Stimulated activated CD4-positive, alpha-beta T cell treated with anti-CD3 and anti-CD28 coated beads, Interleukin-1b, Interleukin-23, amount 100 ng/mL, for 4 hours (primary cell): ENCODE measurements around the gene SH3D19.
"Not testable (repeated sequence)": the region's sequence is repeated elsewhere in the genome, so short reads cannot be mapped to it uniquely, and the experiment has no call there.

Source experiments
- DNase-seq, 2 donors: peaks; one replicate each; pipeline ENCODE4 v3.0.0-alpha.2; 2020; ENCODE audit warnings: low read depth in 2 of 2

Gene SH3D19

DNA sequence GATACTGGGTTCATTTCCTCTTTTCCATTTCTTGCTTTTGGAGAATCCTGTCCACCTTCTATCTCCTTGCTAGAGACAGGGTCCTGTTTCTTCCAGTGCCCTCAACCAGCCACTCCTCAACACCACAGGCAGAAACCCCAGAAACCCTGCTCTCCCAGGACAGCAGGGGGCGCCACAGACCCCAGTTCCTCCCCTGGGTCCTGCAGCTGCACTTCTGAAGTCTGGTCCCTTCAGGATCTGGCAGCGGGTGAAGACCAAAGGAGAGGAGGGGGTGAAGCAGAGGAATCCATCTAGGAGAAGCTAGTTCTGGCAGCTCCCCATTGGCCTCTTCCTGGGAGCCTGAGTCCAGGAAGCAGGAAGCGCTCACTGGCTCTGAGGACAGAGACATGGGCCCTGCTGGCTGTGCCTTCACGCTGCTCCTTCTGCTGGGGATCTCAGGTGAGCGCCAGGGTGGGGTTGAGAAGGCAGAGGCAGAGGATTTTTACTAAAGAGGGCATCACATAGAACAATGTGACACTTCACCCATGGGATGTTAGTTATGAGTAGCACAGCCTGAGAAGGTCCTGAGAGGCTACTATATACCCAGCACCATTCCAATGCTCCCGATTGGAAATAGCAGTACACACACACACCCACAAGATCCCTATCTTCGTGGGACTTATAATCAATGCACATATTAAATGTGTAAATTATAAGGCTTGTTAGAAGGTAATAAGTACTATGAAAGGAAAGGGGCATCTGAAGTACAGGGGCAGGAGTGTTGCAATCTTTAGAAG, 48.4 kb downstream of the SH3D19 start, which contains the start of gene PRSS48:
Gene PRSS48 (plus strand): TSS at position 375 of the 776 bp plus-strand sequence. CDS start 12 bp downstream, at position 387.
- peak; percentile 5 to 26 for DNase-seq

DNA sequence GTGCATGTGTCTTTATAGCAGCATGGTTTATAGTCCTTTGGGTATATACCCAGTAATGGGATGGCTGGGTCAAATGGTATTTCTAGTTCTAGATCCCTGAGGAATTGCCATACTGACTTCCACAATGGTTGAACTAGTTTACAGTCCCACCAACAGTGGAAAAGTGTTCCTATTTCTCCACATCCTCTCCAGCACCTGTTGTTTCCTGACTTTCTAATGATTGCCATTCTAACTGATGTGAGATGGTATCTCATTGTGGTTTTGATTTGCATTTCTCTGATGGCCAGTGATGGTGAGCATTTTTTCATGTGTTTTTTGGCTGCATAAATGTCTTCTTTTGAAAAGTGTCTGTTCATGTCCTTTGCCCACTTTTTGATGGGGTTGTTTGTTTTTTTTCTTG, 56.5 kb downstream of the SH3D19 start:
- not testable (repeated sequence) for DNase-seq

DNA sequence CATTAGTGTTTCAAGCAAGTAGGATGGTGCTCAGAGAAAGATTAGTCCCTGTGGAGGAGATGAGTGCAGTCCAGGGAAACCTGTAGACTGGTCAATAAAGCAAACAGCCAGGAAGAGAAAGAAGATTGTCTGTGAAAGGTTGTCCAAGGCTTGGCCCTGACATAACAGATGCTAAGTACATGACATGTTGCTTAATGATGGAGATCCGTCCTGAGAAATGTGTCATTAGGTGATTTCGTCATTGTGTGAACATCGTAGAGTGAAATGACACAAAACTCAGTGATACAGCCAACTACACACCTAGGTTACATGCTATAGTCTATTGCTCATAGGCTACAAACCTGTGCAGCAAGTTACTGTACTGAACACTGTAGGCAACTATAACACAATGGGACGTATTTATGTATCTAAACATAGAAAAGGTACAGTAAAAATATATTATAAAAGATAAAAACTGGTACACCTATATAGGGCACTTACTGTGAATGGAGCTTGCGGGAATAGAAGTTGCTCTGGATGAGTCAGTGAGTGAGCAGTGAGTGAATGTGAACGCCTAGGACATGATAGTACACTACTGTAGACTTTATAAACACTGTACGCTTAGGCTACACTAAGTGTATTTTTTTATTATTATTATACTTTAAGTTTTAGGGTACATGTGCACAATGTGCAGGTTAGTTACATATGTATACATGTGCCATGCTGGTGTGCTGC, 57.4 kb downstream of the SH3D19 start:
- DNase-seq = no peak

DNA sequence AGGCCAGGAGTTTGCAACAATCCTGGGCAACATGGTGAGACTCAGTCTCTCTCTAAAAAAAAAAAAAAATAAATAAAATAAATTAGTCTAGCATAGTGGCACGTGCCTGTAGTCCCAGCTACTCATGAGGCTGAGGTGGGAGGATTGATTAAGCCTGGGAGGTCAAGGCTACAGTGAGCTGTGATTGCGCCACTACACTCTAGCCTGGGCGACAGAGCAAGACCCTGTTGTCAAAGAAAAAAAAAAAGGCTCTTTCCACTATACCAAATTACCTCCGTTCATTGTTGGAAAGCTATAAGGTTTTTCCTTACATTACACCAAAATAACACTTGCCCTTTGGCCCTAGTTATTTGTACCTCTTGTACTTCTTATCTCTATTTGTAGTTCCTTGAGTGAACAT, 58.3 kb downstream of the SH3D19 start:
- DNase-seq = no peak

DNA sequence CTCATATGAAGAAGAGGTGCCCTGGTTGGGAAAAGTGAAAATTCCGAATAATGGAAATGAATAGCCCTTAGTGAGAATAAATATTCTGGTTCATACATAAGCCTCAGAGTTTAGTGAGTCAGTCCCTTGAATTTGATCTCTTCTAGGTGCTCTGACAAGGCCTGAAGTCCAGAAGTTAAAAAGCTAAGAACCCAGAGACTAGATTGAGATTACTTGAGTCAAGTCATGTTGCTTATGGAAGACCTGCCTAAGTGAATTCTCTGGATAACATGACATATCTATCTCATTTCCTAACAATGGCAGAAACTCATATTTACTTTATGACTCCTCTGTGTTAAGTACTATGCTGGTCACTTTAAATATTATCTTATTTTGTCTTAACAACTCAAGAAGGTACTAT, 58.9 kb downstream of the SH3D19 start:
- DNase-seq = no peak

DNA sequence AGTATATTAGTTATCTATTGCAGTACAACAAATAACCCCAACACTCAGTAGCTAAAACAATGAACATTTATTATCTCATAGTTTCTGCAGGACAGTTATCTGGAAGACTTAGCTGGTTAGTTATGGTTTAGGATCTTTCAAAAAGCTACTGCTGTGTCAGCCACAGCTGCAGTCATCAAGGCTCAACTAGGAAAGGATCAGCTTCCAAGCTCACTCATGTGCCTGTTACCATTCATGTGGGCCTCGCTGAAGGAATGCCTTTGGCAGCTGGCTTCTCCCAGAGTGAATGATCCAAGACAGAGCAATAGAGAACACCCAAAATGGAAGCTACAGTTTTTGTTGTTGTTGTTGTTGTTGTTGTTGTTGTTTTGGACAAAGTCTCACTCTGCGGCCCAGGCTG, 62.0 kb downstream of the SH3D19 start:
- no peak for DNase-seq

DNA sequence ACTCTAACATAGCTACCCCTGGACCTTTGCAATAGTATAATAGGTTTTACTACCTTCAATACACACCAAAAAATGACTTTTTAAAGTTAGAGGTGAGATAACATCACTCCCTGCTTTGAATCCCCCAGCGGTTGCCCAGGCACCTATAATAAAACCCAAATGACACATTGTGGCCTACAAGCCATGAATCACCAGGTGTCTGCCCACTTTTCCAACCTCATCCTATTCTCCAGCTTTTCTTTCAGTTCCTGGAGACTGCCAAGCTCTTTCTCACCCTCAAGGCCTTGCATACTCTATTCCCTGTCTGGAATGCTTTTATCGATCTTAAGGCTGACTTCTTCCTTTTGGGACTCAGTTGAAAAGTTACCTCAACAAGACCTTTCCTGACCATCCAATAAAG, 64.9 kb downstream of the SH3D19 start:
- DNase-seq = no peak

DNA sequence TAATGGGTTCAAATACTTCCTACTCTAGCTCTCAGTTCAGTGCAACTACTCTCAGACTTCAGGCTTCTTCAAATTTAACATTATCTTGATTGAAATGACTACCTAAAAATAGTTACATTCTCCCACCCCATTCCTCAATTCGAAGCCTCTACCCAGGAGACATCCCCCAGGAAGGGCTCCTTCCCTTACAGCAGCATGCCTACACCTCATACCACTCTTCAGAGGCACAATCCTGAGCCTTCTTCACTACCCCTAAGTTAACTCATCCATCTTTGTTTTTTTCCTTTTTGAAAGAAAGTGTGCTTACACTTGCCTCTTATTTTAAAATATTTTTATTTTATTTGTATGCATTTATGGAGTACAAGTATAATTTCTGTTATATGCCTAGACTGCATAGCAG, 65.7 kb downstream of the SH3D19 start:
- DNase-seq = no peak

DNA sequence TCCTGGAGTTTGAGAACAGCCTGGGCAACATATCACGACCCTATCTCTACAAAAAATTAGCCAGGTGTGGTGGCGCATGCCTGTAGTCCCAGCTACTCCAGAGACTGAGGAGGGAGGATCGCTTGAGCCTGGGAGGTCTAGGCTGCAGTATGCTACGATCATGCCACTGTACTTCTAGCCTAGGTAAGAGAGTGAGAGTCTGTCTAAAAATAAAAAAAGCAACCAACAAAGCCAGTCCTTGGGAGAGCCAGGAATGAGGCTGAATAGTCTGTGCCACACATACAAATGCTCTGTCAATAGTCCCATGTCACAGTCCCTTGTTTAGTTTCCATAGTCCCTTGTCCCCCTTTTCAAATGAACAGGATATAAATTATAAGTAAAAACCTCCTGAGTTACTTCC, 67.7 kb downstream of the SH3D19 start:
- no peak for DNase-seq

DNA sequence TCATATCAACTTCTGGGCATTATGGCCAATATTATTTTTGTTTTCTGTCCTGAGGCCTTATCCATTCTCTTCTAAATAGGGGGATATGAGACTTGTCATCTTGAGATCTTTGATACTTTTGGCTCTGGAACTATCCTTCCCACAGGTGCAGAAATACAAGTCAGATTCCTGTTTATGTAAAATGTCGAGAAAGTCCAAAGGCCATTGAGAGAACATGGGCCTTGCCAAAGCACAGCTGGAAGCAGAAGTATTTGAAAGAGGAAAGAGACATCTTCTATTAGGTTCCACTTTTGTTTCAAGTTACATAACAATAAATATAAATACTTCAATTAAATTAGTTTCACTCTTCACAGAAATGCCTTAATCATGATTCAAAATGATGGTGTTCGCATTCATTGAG, 69.3 kb downstream of the SH3D19 start:
- DNase-seq = no peak

DNA sequence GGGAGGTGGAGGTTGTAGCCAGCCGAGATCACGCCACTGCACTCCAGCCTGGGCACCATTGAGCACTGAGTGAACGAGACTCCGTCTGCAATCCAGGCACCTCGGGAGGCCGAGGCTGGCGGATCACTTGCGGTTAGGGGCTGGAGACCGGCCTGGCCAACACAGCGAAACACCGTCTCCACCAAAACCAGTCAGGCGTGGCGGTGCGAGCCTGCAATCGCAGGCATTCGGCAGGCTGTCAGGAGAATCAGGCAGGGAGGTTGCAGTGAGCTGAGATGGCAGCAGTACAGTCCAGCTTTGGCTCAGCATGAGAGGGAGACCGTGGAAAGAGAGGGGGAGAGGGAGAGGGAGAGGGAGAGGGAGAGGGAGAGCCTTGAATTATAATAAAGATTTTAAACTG, 69.7 kb downstream of the SH3D19 start:
- not testable (repeated sequence) for DNase-seq

DNA sequence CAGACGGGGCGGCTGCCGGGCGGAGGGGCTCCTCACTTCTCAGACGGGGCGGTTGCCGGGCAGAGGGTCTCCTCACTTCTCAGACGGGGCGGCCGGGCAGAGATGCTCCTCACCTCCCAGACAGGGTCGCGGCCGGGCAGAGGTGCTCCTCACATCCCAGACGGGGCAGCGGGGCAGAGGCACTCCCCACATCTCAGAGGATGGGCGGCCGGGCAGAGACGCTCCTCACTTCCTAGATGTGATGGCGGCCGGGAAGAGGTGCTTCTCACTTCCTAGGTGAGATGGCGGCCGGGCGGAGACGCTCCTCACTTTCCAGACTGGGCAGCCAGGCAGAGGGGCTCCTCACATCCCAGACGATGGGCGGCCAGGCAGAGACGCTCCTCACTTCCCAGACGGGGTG, 70.2 kb downstream of the SH3D19 start:
- DNase-seq = not testable (repeated sequence)

DNA sequence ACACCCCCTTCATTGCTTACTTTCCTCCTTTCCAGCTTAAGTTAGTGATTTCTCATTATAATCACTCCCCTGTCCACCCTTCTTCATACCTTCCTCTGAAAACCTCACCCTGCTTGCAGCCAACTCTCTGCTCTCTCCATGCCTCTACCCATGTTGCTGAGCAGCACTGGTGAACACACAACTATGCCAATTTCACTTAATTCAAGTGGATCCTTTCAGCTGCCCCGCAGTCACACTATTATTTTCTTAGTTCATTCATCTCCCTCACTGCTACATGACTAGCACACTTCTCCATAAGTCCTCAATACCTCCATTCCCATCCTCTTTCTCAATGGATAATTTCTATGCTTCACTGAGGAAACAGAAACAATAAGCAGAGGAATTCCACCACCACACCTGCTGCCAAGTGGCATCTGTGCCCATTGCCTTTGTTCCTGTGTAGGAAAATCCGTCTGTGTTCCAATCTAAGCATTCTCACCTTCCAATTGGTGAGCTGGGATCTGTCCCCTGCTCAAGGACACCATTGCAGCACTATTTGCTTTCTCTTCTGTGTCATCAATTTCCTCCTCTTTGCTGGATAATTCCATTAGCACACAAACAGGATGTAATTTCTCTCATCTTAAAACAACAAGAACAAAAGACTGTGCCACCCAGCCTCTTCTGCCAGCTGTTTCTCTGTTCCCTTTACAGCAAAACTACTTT, 73.7 kb downstream of the SH3D19 start:
- no peak for DNase-seq

DNA sequence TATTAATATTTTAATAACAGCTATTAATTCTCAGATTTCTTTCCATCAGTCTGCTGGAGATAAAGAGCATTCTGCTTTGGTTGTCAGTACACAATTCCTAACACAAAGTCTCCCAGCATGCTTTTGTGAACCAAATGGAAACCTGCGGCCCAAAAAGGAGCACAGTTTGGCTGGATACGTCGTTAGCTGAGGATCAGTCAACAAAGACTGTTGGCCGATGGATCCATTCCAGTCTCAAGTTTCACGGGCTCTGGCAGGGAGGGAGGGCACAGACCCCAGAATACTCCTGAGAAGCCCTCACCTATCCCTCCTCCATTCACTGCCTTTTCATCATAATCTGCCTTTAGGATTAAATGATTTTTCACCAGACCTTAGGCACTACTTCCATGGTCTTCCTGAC, 74.7 kb downstream of the SH3D19 start:
- no peak for DNase-seq

DNA sequence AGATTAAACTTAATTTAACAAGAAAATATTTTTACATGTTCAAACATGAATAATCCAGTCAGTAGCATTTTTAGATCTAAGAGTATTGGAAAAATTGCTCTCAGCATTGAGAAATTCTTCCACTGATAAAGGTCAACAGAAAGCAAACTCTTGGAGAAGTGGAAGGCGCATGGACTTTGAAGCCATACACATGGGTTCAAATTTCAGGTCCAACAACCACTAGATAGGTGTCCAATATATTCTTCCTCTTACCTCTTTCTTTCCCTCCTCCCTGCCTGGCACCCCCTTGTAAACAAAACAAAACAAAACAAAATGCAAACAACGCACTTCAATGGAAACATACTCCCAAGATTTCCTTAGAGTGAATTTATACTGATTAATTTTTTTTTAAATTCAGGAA, 76.9 kb downstream of the SH3D19 start:
- no peak for DNase-seq

DNA sequence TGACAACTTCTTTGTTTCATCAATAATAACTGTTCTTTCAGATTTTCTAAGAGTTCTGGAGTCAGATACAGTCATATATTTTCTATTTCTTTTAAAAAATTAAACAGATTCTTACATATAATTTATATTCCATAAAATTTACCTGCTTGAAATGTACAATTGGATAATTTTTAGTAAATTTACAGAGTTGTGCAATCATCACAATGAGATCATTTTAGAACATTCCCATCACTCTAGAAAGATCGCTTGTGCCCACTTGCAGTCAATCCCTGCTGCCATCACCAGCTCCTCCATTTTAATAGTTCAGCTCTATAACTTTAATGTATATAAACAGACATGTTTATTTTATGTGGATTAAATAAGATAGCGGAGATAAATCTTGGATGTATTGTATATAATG, 78.0 kb downstream of the SH3D19 start:
- DNase-seq = no peak

DNA sequence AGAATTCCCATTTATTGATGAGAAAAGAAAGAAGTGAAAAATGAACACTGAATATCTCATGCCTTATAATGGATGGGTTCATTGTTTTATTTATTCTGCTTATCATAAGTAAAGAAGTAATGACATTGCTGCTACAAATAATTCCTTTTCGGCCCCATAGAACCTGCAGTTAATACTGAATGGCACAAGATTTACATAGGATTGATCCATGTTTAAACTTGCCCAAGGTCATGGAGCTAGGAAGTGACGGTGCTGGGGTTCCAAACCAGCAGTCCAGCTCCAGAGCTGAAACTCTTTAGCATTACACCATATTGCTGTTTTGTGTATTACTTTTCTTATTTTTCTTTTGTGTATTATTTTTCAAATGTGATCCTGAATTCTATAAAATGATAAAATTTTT, 78.7 kb downstream of the SH3D19 start:
- DNase-seq = no peak

DNA sequence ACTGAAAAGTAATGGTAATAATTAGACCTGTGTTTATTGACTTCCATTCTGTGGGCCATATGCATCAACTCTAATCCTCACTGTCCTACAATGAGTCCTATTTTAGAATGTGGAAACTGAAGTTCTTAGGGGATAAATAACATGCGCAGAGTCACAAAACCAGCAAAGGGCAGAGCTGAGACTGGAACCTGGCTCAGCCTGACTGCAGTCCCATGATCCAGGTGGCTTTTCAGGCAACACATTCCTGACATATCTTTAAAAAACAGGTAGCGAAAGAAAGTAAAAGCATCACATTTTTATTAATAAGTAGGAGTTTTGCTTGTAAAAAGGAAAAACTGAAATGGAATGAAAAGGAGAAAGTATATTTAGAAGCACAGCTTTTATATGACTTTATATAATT, 83.1 kb downstream of the SH3D19 start:
- DNase-seq = no peak

DNA sequence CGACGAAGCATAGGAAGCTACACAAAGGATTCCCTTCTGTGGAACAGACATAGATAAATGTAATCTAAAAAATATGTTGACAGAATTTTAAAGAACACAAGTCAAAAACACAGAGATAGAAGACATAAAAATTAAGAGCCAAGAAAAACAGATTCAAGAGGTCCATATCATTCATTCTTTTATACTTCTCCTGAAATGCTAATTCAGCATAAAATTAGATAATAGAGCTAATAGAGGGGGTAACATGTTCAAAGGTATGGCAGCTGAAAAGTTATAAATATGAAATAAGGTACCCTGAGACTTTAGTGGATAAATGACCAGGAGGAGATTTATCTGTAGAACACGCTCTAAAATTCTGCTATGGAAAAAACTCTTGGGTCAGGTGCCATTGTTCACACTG, 85.8 kb downstream of the SH3D19 start:
- no peak for DNase-seq

DNA sequence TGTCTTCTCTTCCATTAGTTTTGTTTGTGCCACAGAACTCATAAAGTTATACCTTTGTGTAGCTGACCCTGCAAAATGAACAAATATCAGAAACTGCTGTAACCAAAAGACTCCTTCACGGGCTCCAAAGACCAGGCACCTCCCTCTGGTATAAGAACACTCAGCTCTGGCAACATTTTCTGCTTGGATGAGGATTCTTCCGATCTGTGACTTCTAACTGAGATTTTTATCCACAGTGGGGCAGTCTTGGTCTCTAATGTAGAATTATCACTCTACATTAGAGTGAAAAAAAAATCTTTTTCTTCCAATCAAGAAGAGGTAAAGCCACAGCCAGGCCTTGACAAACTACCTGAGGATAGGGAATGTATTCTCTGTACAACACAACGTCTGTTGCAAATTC, 86.9 kb downstream of the SH3D19 start:
- no peak for DNase-seq

DNA sequence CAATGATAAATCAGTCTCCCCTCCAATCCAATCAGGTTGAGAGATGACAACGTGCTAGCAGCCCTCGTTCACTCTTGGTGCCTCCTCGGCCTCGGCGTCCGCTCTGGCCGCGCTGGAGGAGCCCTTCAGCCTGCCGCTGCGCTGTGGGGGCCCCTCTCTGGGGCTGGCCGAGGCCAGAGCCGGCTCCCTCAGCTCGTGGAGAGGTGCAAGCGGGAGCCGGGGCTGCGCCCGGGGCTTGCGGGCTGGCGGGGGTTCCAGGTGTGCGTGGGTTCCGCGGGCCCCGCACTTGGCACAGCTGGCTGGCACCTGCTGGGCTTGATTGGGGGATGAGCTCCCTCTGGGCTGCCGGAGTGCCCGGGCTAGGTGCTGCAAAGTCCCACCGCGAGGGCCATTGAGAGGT, 89.4 kb downstream of the SH3D19 start:
- no peak for DNase-seq

DNA sequence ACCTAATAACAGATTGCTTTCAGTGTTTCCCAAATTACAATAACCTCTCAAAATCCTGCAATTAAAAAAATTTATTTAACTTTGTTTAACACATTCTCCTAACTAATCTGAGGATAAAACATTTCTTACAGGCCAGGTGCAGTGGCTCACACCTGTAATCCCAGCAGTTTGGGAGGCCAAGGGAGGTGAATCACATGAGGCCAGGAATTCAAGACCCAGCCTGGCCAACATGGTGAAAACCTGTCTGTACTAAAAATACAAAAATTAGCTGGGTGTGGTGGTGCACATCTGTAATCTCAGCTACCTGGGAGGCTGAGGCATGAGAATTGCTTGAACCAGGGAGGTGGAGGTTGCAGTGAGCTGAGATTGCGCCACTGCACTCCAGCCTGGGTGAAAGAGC, 90.0 kb downstream of the SH3D19 start:
- not testable (repeated sequence) for DNase-seq

DNA sequence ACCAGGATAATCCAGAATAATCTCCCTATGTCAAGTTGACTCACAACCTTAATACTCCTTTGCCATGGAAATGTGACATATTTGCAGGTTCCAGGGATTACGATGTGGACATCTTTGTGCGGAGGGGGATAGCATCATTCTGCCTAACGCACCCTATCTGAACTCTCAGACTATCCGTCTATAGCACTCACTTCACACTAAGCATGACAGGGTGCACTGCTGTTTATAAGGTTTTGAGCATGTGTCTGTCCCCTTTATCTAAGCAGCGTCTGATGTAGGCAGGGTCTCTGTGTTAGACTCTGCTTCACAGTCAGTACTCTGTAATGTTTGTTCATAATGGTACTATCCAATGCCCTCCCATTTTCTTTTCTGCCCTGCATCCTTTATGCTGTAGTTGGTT, 91.8 kb downstream of the SH3D19 start:
- no peak for DNase-seq
